HG02870 (cell line): Measurements from ENCODE around the gene CDH5.
"Not testable (repeated sequence)": the region's sequence is repeated elsewhere in the genome, so short reads cannot be mapped to it uniquely, and the experiment has no call there.

Experiments used
- ATAC-seq: cut with Tn5 transposase; IDR thresholded peaks from one replicate; pipeline ENCODE4 v1.9.1; 2021; ENCODE audit warnings: mild to moderate bottlenecking, moderate library complexity; ENCODE audit not compliant: unreplicated experiment

CDH5 gene, protein sequence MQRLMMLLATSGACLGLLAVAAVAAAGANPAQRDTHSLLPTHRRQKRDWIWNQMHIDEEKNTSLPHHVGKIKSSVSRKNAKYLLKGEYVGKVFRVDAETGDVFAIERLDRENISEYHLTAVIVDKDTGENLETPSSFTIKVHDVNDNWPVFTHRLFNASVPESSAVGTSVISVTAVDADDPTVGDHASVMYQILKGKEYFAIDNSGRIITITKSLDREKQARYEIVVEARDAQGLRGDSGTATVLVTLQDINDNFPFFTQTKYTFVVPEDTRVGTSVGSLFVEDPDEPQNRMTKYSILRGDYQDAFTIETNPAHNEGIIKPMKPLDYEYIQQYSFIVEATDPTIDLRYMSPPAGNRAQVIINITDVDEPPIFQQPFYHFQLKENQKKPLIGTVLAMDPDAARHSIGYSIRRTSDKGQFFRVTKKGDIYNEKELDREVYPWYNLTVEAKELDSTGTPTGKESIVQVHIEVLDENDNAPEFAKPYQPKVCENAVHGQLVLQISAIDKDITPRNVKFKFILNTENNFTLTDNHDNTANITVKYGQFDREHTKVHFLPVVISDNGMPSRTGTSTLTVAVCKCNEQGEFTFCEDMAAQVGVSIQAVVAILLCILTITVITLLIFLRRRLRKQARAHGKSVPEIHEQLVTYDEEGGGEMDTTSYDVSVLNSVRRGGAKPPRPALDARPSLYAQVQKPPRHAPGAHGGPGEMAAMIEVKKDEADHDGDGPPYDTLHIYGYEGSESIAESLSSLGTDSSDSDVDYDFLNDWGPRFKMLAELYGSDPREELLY

GRCh38 chr16:66366433-66367299 lies at the start of gene CDH5:
Gene CDH5 (plus strand): TSS chr16:66366691. CDS start chr16:66379338, 12,647 bp downstream.
- ATAC-seq: no peak

- no peak for ATAC-seq
Observed at GRCh38 chr16:66318505-66318904, 48.0 kb upstream of the CDH5 start.

GRCh38 chr16:66320774-66321173 lies 45.7 kb upstream of the CDH5 start:
- ATAC-seq: no peak

DNA sequence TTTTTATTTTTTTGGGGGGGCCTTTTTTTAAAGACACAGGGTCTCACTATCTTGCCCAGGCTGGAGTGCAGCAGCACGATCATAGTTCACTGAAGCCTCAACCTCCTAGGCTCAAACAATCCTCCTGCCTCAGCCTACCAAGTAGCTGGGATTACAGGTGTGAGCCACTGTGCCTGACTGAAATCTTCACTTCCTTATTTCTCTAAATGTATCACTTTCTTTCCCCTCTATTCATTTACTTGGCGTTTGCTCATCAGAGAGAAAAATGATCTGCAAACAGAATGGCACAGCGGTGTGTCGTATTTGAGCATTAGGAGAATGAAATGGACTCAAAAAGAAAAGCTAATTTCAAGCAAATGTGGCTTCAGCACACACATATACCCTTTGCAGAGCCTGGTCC lies 44.3 kb upstream of the CDH5 start:
- ATAC-seq: no peak

DNA sequence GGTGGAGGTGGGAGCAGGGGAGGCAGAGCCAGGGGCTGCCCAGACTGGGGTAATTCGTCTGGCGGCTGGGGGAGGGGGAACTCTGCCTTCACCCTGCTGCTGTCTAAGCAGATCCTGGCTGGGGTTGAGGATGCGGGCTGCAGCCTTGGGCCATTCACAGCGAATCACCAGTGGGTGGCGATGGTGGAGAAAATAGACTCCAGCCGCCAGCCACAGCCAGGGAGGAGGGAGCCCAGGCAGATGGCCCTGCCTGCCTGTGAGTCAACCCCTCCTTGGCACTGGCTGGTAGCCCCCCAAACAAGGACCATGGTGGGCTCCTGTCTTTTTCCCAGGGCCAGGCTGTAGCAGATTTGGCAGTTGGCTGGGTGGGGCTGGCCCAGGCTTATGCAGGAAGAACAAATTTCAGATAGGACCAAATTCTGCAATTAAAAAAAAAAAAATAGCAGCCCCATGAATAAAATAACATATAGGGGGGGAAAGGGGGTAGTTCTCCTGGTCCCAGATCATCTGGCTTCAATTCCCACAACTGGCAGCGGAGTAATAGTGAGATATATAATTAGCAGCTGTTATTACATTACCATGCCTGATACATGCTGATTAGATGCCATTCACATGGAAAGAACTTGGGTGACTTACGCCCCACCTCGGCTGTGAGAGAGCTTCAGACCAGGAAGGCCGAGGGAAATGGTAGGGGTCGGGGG lies 41.5 kb upstream of the CDH5 start:
- ATAC-seq: no peak

DNA sequence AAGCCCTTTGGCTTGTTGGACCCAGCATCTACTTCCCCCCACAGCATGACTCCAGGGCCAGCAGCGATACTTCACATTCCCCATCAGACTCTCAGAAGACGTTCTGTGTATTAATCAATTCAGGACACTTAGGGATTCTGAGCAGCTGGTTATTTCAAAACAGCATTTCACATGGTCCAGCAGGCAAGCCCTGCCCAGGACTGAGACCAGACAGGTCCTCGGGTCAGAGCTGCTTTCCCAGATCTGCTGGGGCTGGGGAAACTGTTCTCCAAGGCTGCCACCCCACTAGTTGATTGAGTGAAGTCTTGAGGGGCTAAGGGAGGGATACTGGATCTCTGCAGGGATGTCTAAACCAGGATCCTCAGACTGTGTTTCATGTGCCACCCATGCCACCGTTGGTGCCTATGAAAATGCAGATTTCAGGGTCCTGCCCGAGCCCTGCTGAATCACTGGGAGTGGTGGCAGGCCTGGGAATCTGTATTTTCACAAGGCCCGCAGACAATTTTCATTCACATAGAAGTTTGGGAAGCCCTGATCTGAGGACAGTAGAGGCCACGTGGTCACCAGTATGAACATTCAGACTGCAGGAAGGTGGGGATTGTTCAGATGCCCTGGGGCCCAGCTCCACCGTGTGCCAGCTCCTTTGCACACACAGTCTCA lies 40.6 kb upstream of the CDH5 start:
- ATAC-seq: no peak

GRCh38 chr16:66326991-66327513 lies 39.4 kb upstream of the CDH5 start:
- ATAC-seq: no peak

GRCh38 chr16:66328282-66328681 lies 38.2 kb upstream of the CDH5 start:
- ATAC-seq: no peak

GRCh38 chr16:66331464-66331863 lies 35.0 kb upstream of the CDH5 start:
- not testable (repeated sequence) for ATAC-seq

DNA sequence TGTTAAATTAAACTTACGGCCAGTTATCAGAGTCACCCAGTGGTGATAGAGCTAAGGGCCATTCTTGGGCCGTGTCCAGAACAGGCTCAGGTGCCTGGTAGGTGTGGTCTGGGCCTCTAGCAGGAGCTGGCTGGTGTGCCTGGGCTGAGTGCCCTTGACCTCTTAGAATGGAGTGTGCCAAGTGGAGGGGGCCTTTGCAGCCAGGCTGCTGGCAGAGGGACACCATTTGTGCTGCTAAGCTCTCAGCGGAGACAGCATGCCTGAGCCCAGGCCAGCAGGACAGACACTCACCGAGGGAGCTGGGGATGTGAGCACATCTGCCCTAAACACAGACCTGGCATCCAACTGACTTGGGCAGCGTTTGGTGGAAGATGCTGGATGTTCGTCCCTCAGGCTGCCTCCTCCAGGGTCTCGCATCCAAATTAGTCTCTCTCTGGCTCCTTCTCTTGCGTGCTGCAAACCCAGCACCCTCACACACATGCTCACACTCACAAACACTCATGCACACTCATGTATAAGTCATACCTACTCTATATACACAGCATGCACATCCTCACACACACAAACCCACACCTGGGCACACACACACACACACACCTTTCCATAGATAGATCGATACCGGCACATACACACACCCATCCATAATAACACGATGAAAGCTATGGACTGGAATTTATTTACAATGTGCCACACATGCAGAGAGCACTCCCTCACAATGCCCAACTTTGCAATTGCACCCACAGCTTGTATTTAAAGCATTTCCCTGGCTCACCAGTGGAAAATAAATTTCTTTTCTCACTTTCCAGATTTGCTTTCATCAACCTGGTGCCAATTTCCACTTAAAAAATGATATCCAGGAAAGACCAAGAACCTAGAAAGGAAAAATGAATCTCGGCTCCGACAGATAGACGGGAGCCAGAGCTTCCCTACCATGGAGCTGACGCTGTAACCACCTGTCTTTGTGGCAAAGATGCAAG lies 33.6 kb upstream of the CDH5 start:
- no peak for ATAC-seq

DNA sequence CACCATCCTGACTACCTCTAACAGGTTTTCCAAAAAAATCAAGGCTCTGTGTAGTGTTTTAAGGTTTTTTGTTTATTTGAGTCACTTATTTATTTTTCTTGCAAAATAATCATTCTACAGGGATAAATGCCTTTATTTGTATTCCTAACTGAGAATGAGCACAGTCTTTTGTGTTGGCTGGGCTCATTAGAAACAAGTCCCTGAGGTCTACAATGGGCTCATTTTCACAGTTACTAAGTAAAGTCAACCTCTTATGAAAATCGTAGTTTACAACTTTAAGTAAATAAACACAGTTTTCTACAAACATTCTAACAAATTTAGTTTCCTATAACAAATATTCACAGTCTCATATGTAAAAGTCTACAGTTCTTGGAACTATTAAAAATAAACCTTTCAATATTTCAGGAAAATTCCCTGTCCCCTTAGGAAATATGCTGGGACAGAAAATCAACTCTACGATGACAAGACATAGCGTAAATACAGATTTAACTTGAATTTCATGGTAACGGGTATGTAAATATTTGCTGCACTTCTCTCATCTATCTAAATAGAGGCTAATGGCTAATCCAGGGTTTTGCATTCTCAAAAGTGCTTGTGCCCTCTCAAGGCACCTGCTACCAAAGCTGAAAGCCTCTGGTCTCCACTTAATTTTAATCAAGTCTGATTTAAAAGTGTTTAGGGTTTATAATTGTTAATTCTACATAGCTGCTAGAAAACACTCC lies 31.5 kb upstream of the CDH5 start:
- no peak for ATAC-seq

- ATAC-seq: no peak
Observed at GRCh38 chr16:66335704-66336329, 30.7 kb upstream of the CDH5 start.

GRCh38 chr16:66337463-66338188 lies 28.9 kb upstream of the CDH5 start:
- ATAC-seq: no peak

DNA sequence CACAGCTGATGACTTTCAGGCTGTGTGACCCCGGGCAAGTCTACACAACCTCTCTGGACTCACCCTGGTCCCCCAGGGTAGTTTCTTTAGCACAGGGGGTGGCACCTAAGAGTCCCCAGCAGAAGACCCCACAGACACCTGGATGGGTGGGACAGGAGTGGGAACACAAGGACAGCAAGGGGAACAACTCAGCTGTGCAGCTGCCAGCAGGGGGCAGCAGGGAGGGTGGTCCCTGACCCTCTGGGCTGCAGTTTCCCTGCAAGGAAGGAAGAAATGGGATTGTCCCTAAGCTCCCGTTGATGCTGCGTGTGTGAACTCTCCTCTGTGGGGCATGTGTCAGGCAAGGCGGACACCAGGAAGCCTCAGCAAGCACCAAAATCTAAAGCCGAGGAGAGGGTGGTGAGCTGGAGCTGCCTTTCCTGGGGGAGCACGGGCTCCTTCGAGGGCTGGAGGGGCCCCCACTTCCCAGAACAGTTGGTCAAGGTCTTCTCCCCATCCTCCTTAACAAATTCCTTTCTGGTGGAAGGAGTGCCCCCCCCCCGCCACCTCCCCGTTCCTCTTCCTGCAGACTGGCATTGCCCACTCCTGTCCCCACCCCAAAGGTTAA lies 24.1 kb upstream of the CDH5 start:
- no peak for ATAC-seq

DNA sequence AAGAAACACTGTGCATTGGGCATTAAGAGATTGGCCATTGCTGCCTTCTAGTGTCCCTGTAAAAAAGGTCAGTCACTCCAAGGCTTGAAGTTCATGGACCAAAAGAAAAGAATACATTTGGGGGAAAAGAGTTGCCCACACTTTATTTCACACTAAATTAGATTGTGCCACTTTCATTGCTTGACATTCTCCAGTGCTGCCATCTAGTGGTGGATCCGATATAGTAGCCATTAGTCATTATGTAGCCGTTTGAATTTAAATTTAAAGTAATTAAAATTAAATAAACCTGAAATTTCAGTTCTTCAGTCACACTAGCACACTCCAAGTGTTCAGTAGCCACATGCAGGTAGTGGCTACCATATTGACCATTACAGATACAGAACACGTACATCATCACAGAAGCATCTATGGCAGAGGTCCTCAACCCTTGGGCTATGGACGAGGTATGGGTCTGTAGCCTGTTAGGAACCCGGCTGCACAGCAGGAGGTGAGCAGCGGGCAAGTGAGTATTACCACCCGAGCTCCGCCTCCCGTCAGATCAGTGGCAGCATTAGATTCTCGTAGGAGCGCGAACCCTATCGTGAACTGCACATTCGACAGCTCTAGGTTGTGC lies 21.9 kb upstream of the CDH5 start:
- ATAC-seq: no peak

- no peak for ATAC-seq
Observed at GRCh38 chr16:66346221-66346620, 20.3 kb upstream of the CDH5 start.
